GM18505 (cell line): ENCODE results near the gene COG8.

Source experiments
- ATAC-seq: cut with Tn5 transposase; IDR thresholded peaks from one replicate; pipeline ENCODE4 v1.9.1; 2021; ENCODE audit not compliant: unreplicated experiment
- POLR2A ChIP-seq: IDR thresholded peaks from 4 replicates; pipeline ENCODE4 v1.6.1; 2011; ENCODE audit warnings: borderline replicate concordance; ENCODE audit not compliant: insufficient read depth, insufficient read length; ENCODE audit errors: extremely low read depth

The COG8 gene, protein sequence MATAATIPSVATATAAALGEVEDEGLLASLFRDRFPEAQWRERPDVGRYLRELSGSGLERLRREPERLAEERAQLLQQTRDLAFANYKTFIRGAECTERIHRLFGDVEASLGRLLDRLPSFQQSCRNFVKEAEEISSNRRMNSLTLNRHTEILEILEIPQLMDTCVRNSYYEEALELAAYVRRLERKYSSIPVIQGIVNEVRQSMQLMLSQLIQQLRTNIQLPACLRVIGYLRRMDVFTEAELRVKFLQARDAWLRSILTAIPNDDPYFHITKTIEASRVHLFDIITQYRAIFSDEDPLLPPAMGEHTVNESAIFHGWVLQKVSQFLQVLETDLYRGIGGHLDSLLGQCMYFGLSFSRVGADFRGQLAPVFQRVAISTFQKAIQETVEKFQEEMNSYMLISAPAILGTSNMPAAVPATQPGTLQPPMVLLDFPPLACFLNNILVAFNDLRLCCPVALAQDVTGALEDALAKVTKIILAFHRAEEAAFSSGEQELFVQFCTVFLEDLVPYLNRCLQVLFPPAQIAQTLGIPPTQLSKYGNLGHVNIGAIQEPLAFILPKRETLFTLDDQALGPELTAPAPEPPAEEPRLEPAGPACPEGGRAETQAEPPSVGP

DNA sequence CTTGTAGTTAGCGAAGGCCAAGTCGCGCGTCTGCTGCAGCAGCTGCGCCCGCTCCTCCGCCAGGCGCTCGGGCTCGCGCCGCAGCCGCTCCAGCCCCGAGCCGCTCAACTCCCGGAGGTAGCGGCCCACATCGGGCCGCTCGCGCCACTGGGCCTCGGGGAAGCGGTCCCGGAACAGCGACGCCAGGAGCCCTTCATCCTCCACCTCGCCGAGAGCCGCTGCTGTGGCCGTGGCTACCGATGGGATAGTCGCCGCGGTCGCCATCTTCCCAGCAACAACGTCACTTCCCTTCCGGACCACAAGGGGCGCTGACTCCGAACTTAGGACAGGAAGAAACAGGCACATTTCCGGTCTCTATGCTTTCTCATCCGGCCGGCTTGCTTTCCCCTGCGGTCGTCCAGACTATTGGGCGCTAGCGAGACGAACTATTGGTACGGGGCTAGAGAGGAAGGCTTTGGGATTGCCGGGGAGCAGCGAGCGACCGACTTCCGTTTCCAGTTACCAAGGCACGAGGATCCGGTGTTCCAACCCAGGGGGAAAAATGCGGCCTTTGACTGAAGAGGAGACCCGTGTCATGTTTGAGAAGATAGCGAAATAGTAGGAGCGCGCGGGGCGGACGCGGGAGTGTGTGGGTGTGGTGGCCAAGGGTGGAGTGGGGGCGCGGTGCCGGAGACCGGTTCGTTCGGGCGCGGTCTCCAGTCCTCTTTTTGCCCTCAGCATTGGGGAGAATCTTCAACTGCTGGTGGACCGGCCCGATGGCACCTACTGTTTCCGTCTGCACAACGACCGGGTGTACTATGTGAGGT is at the start of gene COG8, which contains the start of gene NIP7:
TSS of gene COG8 (minus strand) at position 276 of the 806 bp plus-strand sequence. CDS start at position 264, 12 bp downstream.
TSS of gene NIP7 (plus strand) at position 484 of the 806 bp plus-strand sequence. CDS start at position 542, 58 bp downstream.
- peak; percentile 88 for ATAC-seq
- peak; percentile 96 for TF ChIP-seq POLR2A

DNA sequence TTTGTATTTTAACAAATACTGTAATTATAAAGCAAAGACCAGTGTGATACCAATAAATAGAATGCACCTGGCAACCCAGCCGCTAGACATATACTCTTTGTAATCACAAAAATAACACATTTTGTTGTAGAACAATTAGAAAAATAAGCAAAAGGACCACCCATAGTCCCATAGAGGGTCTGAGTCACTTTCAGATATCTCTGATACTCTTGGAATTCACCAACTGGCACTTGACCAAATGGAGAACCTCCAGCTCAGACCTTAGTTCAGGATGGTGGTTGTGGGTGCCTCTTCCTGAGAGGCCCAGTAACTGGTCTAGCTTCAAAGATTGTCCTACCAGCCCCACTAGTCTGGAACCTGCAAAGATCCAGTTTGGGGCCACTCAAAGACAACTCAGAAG is 47.2 kb upstream of the COG8 start:
- no peak for ATAC-seq
- TF ChIP-seq POLR2A = no peak

DNA sequence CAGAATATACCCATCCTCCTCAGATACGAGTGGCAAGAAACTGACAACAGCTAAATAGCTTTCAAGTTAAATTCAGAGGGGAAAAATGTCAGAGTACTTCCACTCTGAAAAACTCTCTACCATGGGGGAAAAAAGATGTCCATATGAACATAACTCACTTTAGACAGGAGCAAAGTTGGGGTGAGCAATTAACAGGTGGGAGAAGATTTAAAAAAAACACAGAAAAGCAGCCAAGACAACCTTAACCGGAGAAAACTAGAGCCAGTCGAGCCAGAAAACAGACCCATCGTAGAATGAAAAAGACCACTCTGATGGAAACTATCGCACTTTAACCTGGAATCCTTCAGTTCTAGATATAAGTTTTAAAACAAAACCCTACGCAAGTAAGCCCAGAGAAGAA is 45.6 kb upstream of the COG8 start:
- TF ChIP-seq POLR2A = no peak
- ATAC-seq = no peak

DNA sequence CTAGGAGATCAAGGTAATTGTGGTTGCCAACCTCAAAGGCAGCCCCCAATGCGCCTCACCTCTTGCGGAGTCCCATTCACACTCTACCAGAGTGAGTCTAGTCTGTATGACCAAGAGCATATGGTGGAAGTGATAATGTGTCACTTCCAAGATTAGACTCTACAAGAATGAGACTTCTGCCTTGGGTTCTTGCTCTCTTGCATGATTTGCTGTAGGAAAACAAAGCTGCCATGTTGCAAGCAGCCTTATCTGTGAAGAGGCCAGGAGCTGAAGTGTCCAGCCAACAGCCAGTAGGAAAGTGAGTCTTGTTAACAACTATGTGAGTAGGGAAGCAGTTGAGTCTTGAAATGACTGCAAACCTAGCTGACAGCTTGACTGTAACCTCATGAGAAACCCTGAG is 43.1 kb upstream of the COG8 start:
- no peak for ATAC-seq
- no peak for TF ChIP-seq POLR2A

DNA sequence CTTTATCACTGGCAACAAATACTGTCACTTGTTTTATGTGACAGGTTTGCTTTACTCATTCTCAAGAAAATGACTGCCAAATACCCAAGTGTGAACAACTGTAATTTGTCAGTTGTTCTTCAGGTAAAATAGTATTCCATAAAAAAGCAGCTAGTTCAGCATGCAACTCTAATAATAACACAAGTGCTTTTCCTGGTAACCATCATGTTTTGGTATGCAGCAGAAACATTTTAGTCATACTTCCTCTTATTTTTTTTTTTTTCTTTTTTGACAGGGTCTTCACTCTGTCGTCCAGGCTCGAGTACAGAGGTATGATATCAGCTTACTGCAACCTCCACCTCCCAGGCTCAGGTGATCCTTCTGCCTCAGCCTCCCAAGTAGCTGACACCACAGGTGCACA is 41.9 kb upstream of the COG8 start:
- no peak for TF ChIP-seq POLR2A
- ATAC-seq = no peak

DNA sequence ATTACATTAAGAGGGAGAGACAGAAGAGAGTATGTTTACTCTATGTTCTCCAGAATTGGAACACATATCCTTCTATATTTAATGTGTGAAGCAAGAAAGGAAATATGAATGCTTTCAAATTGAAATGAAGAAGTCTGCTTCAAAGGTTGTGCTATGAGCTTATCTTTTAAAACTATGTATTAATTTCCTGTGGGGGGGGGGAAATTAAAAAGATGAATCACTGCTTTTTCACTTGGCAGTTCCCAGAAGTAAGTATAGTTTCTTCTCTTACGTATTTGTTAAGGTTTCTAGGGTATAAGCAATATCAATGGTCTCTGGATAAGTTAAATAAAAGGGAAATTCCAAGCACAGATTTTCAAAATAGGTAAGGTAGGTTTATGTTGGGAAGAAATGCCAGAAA is 39.4 kb upstream of the COG8 start:
- TF ChIP-seq POLR2A = no peak
- no peak for ATAC-seq

DNA sequence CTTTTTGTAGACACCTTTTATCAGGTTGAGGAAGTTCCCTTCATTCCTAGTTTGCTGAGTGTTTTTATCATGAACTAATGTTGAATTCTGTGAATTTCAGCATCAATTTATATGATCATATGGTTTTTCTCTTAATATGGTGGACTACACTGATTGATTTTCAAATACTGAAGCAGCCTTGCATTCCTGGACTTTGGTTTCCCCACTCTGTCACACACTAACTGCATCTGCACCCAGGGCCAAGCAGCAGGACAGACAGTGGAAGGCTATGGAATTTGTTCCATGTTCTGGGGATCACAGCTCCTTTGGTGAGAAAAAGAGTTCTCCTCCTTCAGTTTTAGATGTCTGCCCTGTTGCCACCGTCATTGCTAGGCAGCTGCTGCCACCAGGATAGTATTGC is 38.7 kb upstream of the COG8 start:
- ATAC-seq = no peak
- no peak for TF ChIP-seq POLR2A

DNA sequence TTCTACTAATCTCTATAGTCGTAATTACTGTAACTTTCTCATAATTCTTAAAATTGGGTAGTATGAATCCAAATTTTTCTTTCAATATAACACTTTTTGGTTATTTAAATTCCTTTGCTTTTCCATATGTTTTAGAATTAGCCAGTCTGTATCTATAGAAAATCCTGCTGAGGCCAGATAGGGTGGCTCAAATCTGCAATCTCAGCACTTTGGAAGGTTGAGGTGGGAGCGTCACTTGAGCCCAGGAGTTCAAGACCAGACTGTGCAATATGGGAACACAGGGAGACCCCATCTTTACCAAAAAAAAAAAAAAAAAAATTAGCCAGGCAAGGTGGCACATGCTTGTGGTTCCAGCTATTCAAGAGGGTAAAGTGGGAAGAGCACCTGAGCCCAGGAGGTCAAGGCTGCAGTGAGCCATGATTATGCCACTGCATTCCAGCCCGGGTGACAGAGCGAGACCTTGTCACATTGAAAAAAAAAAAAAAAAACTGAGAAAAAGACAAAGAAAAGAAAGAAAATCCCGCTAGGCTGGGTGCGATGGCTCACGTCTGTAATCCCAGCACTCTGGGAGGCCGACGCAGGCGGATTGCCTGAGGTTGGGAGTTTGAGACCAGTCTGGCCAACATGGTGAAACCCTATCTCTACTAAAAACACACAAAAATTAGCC is 37.2 kb upstream of the COG8 start:
- no peak for ATAC-seq

DNA sequence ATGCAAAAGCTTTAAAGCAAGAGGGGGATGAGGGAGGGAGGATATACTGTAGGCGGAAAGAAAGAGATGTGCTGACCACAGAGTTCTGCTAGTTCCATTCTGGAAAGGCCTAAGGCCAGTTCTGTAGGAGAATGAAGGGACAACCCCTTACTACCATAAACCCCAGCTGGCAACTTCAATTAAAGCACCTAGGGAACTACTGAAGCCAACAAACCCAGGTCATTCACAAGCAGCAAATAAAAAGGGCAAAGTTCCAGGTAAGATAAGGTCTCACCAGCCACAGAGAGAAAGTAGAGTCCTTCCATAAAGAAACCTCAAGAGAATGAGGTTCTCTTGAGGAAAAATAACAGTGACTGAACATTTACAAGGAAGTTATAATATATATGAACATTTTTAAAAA is 33.7 kb upstream of the COG8 start:
- ATAC-seq = no peak
- TF ChIP-seq POLR2A = no peak

More for the DNA sequence above, 37.2 kb upstream of the COG8 start:
- no peak for TF ChIP-seq POLR2A

DNA sequence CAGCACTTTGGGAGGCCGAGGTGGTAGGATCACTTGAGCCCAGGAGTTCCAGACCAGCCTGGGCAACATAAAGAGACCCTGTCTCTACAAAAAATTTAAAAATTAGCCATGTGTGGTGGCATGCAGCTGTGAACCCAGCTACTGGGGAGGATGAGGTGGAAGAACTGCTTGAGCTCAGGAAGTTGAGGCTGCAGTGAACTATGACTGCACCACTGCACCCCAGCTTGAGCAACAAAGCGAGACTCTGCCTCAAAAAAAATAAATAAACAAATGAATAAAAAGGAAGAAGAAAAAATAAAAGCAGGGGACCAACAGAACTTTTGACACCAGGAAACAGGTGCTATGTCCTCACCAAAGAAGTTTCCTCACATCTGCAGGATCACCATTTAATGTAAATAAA is 32.2 kb upstream of the COG8 start:
- ATAC-seq = no peak
- TF ChIP-seq POLR2A = no peak

DNA sequence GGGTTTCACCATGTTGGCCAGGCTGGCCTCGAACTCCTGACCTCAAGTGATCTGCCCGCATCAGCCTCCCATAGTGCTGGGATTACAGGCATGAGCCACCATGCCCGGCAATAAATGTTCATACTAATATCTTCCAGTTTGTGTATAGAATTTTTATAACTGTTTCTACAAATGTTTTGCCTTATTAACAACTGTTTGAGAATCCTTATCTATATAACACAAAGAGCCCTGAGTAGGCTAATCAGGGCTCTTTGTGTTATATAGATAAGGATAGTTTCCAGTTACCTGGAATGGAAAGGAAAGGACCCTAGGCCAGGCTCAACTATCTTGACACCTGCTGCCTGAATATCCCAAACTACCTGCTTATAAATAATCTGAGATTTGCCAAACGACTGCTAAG is 29.5 kb upstream of the COG8 start:
- no peak for ATAC-seq
- no peak for TF ChIP-seq POLR2A

DNA sequence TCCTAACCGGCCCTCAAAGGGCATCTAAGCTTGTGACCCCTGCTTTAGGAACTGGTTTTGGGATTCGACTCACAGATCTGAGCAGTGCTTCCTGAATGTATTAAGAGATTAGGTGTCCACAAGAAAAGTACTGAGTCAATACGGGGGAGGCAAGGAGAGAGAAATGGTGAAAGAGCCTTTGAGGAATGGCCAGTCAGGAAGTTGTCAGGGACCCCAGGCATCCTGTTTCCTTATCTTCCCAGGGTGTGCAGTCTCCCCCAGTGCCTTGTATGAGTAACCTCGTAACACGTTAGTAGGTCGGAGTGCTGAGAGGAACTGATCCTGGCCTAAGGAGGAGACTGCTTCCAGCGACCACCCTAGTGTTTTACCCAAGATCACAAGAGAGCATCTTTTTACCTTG is 28.6 kb upstream of the COG8 start:
- no peak for ATAC-seq
- no peak for TF ChIP-seq POLR2A

DNA sequence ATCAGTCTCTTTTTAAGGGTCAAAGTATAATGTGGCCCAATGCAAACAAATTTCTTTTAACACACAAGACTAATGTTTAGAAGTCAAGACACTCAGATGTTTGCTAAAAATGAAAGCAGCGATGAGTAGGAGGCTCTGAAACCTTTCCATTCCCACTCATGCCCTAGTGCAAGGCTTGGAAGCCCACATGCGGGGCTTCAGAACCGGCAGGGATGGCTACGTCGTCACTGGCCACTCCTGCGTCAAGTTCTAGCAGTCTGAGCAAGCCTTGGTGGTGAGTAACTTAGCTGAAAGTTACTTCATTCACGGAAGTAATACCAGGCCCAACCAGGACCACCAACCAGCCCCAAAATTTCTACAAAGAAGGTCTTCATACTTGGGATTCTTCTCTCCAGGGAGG is 27.1 kb upstream of the COG8 start:
- ATAC-seq = no peak
- no peak for TF ChIP-seq POLR2A
